ENCODE data around the gene CDH20. TPM values are rescaled to one million over a fixed set of nuclear protein-coding genes. Genes with fewer than 3 reads are reported as not detected.

Gene CDH20
- polyA plus RNA-seq, 1 experiment = 0.02 TPM

DNA sequence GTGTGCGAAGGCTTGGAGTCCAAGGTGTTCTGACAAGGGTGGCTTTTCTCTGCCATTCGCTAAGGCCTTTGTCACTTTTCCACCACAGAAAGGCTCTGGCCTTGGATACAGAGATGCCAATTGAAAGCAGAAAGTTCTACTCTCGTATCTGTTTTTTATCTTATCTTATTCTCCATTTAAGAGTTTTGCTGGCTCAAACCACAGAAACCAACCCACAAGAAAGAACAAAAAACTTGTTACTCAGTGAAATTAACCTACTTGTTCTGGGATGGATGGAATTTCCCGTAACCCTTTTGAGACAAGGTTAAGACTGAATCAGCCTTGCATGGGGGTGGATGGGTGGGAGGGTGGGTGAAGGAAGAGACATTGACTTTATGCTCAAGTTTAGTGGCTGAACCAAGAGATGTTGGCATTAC is 221.7 kb downstream of the CDH20 start:
- DNase-seq (ENCODE audit: low read depth) = no peak
- Histone ChIP-seq H3K4me3 (ENCODE audit: low read depth, low read length) (no peak overlapping the region), H3K36me3 (ENCODE audit: control insufficient read depth, insufficient read depth, low read length) (no peaks in the 10 kb centered on the region), H3K27me3 (ENCODE audit: control insufficient read depth, insufficient read depth, low read length) (no peaks in the 10 kb centered on the region; the same call in 1 of the 2 replicates)
- CTCF ChIA-PET = no interaction called here
- POLR2A ChIA-PET = no interaction called here
- no peak for TF ChIP-seq CTCF (IDR thresholded peaks at IDR 0.05; ENCODE audit: insufficient read depth, low read depth, low read length)

GRCh38 chr18:61556316-61556715 is 223.1 kb downstream of the CDH20 start:
- no peak for TF ChIP-seq CTCF (IDR thresholded peaks at IDR 0.05; ENCODE audit: insufficient read depth, low read depth, low read length)
- no peak for DNase-seq (ENCODE audit: low read depth)
- ChIA-PET CTCF (interaction anchor here (1.2 kb wide), 1 partner anchor 14 kb away, joined by 4 read pairs; no protein-coding TSS in a partner anchor), POLR2A (no interaction called here)
- Histone ChIP-seq H3K36me3 (ENCODE audit: control insufficient read depth, insufficient read depth, low read length) (no peaks in the 10 kb centered on the region), H3K4me3 (ENCODE audit: low read depth, low read length) (no peak overlapping the region), H3K27me3 (ENCODE audit: control insufficient read depth, insufficient read depth, low read length) (no peaks in the 10 kb centered on the region)

GRCh38 chr18:61556862-61557261 is 223.6 kb downstream of the CDH20 start:
- no peak for TF ChIP-seq CTCF (IDR thresholded peaks at IDR 0.05; ENCODE audit: insufficient read depth, low read depth, low read length)

DNA sequence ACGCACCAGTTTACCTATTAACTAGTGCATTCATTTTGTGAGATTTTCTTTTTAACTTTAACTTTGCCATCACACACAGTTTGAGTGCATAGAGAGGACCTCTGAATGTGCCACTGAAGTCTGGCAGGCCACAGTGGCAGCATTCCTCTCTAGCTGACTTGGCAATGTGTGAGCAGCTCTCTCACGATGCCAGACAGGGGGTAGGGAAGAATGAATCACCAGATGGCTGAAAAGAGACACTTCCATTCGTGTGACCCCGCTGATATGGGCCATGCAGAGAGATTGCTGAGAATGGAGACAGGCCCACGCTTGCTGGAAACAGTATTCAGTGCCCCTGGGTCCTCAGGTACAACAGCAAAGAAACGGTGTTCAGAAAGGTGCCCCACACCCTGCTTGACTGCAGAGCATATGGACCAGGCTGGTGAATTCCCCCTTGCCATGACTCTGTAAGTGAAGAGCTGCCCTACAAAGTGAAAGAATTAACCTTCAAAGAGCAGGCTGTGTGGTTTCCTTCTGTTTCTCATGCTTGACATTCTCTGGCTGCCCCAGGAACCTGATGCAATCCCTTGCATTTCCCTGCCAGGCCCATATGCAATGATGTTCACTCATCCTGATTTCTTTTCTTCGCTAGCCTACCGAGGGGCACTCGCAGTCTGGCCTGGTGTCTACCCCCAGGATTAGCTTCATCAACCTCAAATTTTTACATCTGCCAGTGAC is 236.1 kb downstream of the CDH20 start:
- POLR2A ChIA-PET = interaction anchor here (0.6 kb wide), 1 partner anchor 249 kb away, joined by 5 read pairs; no protein-coding TSS in a partner anchor
- CTCF ChIA-PET = interaction anchor here (0.8 to 2.0 kb wide), 3 partner anchors 13 to 562 kb away, joined by 4 to 10 read pairs (median 5); no protein-coding TSS in a partner anchor
- Histone ChIP-seq H3K36me3 (ENCODE audit: control insufficient read depth, insufficient read depth, low read length) (no peaks in the 10 kb centered on the region), H3K27me3 (ENCODE audit: control insufficient read depth, insufficient read depth, low read length) (no peaks in the 10 kb centered on the region), H3K4me3 (ENCODE audit: low read depth, low read length) (no peak overlapping the region)
- peak; percentile 33 for DNase-seq (ENCODE audit: low read depth)
- TF ChIP-seq CTCF (IDR thresholded peaks at IDR 0.05; ENCODE audit: insufficient read depth, low read depth, low read length) = no peak

More at GRCh38 chr18:61556862-61557261, 223.6 kb downstream of the CDH20 start:
- Histone ChIP-seq H3K27me3 (ENCODE audit: control insufficient read depth, insufficient read depth, low read length) (no peaks in the 10 kb centered on the region), H3K4me3 (ENCODE audit: low read depth, low read length) (no peak overlapping the region), H3K36me3 (ENCODE audit: control insufficient read depth, insufficient read depth, low read length) (no peaks in the 10 kb centered on the region)
- ChIA-PET POLR2A (no interaction called here), CTCF (interaction anchor here (1.2 kb wide), 1 partner anchor 14 kb away, joined by 4 read pairs; no protein-coding TSS in a partner anchor)
- DNase-seq (ENCODE audit: low read depth) = no peak

- Histone ChIP-seq H3K4me3 (ENCODE audit: low read depth, low read length) (no peak overlapping the region), H3K36me3 (ENCODE audit: control insufficient read depth, insufficient read depth, low read length) (no peaks in the 10 kb centered on the region), H3K27me3 (ENCODE audit: control insufficient read depth, insufficient read depth, low read length) (no peaks in the 10 kb centered on the region)
- POLR2A ChIA-PET = no interaction called here
- CTCF ChIA-PET = interaction anchor here (1.3 to 2.0 kb wide), 2 partner anchors 12 to 20 kb away, joined by 3 to 10 read pairs; no protein-coding TSS in a partner anchor
- DNase-seq (ENCODE audit: low read depth) = no peak
- TF ChIP-seq CTCF (IDR thresholded peaks at IDR 0.05; ENCODE audit: insufficient read depth, low read depth, low read length) = no peak
Measured at GRCh38 chr18:61570070-61570469, 236.8 kb downstream of the CDH20 start.
